ELR (cell line): ENCODE results near the gene MAP1S.
A peak's percentile ranks its signal among the peaks of the same experiment; 100 is the strongest.

ENCODE experiments used
- DNase-seq: peaks from one replicate; pipeline ENCODE4 v3.0.0-alpha.2; 2015; ENCODE audit warnings: low read depth

Gene MAP1S, protein sequence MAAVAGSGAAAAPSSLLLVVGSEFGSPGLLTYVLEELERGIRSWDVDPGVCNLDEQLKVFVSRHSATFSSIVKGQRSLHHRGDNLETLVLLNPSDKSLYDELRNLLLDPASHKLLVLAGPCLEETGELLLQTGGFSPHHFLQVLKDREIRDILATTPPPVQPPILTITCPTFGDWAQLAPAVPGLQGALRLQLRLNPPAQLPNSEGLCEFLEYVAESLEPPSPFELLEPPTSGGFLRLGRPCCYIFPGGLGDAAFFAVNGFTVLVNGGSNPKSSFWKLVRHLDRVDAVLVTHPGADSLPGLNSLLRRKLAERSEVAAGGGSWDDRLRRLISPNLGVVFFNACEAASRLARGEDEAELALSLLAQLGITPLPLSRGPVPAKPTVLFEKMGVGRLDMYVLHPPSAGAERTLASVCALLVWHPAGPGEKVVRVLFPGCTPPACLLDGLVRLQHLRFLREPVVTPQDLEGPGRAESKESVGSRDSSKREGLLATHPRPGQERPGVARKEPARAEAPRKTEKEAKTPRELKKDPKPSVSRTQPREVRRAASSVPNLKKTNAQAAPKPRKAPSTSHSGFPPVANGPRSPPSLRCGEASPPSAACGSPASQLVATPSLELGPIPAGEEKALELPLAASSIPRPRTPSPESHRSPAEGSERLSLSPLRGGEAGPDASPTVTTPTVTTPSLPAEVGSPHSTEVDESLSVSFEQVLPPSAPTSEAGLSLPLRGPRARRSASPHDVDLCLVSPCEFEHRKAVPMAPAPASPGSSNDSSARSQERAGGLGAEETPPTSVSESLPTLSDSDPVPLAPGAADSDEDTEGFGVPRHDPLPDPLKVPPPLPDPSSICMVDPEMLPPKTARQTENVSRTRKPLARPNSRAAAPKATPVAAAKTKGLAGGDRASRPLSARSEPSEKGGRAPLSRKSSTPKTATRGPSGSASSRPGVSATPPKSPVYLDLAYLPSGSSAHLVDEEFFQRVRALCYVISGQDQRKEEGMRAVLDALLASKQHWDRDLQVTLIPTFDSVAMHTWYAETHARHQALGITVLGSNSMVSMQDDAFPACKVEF

DNA sequence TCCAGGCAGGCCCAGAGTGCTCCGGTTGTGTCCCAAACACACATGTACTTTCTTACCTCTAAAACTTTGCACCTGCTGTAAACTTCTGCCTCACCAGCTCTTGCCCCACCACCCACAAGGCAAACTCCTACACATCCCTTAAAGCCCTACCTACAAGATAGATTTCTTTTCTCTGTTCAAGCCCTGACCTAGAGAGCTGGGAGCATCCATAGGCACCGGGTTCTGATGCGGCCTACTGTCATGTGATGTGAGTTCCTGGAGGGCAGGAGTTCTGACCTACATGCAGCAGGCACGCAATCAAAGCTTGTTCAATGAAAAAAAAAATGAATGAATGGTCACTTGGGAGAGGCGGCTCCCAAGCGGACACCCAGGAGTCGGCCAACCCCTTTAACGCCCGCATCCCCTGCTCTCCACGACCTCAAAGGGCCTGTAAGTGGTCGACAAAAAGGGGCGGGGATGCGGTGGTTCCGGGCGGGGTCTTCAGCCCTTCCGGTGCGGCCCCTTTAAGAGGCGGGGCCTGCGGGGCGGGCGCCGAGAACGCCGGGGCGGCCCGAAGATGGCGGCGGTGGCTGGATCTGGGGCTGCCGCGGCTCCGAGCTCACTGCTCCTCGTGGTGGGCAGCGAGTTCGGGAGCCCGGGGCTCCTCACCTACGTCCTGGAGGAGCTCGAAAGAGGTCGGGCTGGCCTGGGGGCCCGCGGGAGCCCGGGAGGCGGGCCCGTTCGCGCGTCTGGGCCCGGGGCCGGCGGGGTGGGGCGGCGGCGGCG lies at the start of gene MAP1S:
TSS of gene MAP1S (plus strand) at position 534 of the 765 bp plus-strand sequence. CDS start at position 557, 23 bp downstream.
- peak; percentile 60 for DNase-seq

DNA sequence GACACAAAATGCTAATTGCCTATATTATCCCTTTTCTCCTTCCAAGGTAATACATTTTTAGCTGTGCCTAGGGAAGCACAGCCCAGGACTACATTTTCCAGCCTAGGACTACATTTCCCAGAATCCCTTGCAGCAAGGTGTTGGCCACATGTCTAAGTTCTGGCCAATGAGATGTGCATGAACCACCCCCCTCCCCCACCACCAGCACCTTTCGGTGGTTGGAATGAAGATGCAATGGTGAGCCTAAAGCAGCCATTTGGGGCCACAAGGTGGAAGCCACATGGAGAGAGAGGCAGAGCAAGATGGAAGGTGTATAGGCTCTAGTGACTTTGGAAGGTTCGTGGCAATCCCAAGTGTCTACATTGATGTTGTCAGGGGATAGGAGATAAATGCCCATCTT lies 47.4 kb upstream of the MAP1S start:
- DNase-seq: peak; percentile 68

DNA sequence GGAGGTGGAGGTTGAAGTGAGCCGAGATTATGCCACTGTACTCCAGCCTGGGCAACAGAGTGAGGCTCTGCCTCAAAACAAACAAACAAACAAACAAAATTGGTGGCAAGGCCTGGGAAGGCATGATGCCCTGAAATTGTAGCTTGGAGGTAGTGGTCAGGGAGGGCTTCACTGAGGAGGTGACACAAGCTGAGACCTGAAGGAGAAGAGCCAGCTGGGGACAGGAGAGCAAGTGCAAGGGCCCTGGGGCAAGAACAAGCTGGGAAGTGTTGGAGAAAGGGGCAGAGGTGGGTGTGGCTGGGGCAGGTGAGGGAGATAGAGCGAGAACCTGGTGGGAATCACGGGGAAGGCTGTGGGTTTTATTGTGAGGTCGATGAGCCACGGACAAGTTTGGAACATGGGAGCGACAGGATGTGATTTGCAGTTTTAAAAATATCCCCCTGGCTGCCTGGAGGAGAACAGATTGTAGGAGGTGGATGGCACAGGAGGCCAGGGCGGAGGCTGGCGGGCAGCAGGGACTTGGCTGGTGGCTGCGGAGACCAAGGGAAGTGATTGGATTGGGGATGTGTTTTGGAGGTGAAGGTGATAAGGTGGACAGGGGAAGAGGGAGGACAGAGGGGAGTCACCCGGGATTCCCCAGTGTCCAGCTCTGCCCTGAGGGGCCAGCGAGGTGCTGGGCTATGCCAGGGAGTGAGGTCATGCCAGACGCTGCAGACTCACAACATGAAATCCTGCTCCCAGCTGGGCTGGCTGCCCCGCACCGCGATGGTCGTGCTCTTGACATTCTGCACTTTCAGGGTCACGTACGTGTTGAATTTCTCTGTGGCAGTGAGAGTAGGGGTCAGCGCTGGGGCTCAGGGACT lies 45.1 kb upstream of the MAP1S start:
- no peak for DNase-seq

DNA sequence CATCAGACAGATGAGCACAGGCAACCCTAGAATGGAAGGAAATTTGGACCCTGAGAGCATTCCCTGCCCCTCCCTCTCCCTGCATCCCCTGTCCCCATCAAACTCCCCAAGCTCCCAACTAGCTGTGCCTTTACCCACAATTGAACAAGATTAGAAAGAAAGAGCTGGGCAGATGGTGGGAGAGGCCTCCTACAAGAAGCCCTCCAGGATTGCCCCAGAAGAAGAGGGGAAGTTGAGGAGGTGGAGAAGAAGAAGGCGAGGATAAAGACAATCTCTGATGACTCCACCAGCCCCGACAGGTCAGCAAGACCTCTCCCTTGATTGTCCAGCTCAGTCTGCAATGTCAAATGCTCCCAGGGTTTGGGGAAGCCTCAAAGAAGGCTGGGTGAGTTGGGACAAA lies 43.0 kb upstream of the MAP1S start:
- DNase-seq: no peak

DNA sequence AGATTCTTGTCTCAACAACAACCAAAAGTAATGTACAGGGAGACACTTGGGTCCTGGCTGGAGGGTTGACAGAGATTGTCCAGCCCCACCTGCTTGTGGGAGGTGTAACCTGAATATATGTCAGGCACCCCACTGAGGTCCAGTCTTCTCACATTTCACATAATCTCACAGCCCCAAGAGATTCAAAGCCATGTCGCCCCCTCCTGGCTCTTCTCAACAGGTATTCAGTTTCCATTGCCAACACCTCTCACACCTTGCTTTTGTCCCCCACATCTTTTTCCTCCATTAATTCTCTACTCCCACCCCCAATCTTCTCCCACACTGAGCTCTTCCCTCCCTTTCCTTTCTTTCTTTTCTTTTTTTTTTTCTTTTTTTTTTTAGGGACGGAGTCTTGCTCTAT lies 42.3 kb upstream of the MAP1S start:
- no peak for DNase-seq

DNA sequence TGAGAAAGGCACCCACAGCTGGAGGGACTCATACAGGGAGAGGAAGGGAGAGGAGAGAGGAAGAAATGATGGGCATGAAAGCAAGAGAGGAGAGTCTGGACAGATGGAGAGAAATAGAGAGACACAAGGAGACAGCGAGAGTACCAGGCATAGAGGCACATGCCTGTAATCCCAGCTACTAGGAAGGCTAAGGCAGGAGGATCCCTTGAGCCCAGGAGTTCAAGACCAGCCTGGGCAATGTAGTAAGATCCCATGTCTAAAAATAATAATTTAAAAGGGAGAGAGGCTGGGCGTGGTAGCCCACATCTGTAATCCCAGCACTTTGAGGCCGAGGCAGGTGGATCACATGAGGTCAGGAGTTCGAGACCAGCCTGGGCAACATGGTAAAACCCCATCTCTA lies 40.4 kb upstream of the MAP1S start:
- DNase-seq: no peak

DNA sequence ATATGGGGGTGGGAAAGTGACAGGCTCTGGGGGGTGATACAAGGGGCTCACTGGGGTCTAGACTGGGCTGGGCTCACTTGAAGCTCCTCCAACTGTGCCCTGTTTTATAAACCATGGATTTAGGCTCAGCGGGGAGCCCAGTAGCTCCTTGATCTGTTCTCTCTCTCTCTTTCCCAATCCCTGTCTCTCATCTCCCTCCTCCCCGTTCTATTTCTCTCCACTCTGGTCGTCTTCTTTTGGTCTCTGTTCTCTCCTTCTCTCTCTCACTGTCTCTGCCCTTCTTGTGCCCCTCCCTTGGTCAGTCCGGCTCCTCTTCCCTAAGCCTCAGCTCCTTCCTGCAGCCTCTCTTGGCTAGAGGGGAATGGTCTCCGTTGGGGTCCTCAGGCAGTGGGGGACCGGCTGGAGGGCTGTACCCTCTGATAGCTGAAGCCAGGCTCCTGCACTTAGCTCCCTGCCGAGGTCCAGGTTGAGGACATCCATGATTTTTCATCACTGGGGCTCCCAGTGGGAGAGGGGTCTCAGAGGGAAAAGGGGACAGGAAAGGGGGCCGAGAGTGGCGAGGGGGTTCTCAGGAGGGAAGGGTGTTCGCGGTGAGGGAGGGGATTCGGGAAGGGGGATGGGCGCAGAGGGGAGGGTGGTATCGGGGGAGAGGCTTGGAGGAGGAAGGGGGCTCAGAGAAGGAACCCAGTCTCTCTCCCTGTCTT lies 39.6 kb upstream of the MAP1S start:
- no peak for DNase-seq

DNA sequence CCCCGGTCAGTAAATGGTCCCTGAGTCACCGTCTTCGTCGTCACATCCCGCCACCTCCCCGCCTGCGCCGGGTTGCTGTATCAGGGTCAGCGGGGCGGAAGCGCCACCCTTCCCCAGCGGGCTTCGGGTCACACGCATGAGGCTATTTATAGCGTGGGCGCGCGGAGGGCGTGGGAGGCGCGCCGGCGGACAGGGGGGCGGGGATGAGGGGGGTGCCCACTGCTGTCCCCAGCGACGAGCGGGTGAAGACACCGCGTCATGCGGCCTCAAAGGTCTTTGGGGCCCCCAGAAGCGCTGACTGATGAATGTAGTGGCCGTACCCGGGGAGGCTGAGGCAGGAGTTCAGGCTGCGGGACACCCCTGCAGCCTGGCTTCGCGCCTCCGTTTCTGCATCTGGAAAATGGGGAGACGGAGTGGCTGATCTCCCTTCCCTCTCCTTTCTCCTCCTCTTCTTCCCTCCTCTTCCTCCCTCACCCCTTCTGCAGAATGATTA lies 39.0 kb upstream of the MAP1S start:
- DNase-seq: peak; percentile 77

DNA sequence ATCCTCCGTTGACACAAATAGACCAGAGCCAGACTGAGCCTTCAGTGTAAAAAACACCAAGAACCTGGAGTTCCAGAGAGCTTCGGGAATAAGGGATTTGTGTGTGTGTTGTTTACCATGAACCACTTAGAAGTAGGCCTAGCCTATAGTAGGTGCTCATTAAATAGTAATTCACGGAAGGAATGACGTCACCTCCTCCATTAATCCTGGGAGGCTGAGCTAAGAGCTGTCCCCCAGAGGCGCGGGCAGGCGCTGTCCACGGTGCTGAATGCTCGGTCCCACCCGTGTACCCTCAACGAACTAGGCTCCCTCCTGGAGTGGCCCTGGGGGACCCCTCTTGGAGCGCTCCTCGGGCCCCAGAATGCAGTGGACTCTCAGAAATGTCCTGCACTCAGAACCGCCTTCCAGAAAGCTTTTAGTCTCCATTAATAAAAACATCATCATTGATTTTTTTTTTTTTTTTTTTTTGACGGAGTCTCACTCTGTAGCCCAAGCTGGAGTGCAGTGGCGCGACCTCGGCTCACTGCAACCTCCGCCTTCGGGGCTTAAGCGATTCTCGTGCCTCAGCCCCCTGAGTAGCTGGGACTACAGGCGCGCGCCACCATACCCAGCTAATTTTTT lies 37.7 kb upstream of the MAP1S start:
- peak; percentile 71 for DNase-seq

DNA sequence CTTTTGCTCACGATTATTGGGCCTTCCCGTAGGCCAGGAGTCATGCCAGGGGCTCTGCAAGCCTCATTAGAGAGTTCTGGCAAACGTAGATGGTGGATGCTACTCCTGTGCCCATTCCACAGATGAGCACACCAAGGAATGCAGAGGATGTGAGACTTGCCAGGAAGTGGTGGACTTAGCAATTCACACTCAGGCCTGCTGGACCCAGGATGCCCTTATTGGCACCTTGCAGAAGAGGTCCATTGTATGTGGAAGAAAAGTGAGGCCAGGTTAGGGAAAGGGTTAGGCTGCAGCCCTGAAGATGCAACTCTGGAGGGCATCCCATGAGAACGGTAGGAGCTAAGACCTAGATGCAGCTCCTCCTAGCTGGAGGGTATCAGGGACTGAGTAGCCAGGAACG lies 37.0 kb upstream of the MAP1S start:
- DNase-seq: no peak

DNA sequence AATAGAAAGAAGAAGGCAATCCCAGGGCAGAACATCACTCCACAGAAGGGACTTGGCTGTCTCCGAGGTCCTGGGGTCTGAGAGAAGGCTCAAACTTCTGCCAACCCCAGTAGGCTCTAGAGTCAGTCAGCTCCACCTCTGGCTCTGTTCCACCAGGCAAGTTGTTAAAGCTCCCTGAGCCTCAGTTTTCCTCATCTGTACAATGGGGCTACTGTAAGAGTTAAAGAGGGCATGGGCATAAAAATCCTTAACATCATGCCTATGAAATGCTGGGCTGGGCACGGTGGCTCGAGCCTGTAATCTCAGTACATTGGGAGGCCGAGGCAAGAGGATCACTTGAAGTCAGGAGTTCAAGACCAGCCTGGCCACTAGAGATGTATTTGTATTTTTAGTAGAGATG lies 36.2 kb upstream of the MAP1S start:
- no peak for DNase-seq

DNA sequence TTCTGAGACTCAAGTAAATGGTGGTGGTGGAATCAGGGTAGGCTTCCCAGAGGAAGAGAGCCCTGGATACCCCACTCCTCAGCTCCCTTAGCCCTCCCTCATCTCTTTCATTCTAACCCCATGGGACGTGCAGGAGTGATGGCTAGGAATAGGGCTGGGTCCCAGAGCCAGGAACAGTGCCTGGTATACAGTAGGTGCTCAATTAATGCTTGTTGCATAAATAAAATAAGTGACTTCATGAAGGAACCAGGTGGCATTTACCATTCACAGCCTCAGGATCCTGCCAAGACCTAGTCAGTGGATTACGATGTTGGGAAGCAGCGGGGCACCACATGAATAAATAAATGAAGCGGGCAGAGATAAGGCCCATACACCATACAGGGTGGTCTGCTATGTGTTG lies 35.0 kb upstream of the MAP1S start:
- no peak for DNase-seq

DNA sequence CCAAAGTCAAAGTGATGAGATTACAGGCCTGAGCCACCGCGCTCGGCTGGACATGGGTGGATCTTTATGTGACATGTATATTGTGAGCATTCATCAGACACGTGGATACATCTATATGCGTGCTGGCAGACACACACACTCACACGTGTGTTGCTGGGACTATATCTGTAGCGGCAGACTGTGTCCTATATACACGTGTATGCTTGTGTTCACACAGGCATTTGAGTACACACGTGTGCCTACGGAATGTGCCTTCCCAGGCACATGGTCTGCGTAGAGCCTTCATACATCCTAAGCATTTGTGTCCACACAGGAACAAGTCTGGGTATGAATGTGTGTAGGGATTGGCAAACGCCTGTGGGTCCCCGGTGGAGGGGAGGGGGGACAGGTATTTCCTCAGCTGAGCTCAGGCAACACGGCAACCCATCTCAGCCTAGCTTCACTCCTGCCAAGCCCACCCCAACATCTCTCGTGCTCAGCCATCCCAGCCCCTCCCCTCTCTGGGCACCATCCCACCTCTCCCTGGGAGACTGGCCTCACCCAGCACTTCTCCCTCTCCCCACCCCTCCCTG lies 33.7 kb upstream of the MAP1S start:
- no peak for DNase-seq

DNA sequence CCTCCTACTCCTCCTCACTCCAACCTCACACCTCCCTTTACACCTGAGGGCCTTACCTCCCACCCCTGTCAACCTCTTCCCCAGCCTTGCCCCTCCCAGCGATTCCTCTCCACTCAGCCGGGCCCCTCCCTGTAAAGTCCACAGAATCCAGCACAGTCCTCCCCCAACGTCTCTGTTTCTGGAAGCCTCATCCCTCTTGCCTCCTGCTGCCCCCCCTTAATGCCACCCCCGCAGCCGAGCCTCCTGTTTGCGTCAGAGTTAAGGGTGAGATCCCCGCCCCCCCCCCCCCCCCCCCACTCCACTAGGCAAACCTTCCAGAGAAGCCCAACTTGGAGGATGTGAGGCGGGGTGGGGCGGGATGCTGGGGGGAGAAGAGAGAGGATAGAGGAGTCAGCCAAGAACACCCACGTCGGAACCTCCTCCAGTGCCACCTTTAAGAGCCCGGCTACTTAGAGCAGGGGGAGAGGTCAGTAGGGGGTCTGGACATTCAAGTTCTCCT lies 33.2 kb upstream of the MAP1S start:
- DNase-seq: no peak

DNA sequence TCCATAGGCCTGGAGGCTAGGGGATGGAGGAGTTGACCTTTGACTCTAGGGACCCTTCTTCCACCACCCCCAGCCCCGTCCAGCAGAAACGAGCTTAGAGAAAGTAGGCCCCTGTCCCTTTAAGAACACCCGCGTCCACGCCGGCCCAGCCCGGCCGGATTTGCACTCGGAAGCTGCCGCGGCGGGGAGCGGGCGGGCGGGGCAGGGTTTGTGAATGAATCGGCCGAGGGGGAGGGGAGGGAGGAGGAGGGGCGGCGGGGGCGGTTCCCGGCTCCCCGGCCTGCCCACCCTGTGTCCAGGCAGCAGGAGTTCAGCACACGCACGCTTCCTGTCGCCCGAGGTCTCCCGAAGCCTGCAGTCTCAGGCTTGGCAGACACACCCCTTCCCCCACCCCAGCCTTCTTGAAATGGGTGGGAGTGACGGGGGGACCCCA lies 32.7 kb upstream of the MAP1S start:
- DNase-seq: peak; percentile 28

DNA sequence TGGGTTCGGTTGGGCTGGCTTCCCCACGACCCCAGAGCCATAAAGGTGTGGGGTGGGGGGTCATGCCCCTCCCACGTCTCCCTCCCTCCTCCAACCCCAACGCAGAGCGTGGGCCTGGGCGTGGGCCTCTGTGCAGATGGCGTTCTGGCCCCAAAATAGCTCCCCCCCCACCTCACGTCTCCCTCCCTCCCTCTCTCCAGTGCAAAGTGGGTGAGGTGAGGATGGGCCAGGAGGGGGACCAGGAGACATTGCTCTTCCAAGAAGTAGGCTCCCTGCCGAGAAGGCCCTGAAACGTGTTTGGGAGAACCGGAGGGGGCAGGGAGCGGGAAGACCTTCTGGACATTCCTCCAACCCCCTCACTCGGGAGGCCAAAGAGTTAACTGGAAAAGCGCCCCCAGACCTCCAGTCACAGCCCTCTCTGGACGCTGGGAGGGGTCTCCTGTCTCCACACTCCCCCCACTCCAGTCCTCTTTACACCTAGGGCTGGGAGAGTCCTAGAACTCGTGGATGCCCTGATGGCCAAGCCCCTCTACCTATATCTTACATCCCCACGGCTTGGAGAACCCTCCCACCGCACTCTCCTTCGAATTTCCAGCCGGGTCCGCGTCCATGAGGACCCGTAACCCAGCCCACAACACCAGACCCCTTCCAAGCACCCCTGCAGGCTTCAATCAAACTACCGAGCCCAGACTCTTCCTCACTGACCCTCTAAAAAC lies 32.0 kb upstream of the MAP1S start:
- no peak for DNase-seq

DNA sequence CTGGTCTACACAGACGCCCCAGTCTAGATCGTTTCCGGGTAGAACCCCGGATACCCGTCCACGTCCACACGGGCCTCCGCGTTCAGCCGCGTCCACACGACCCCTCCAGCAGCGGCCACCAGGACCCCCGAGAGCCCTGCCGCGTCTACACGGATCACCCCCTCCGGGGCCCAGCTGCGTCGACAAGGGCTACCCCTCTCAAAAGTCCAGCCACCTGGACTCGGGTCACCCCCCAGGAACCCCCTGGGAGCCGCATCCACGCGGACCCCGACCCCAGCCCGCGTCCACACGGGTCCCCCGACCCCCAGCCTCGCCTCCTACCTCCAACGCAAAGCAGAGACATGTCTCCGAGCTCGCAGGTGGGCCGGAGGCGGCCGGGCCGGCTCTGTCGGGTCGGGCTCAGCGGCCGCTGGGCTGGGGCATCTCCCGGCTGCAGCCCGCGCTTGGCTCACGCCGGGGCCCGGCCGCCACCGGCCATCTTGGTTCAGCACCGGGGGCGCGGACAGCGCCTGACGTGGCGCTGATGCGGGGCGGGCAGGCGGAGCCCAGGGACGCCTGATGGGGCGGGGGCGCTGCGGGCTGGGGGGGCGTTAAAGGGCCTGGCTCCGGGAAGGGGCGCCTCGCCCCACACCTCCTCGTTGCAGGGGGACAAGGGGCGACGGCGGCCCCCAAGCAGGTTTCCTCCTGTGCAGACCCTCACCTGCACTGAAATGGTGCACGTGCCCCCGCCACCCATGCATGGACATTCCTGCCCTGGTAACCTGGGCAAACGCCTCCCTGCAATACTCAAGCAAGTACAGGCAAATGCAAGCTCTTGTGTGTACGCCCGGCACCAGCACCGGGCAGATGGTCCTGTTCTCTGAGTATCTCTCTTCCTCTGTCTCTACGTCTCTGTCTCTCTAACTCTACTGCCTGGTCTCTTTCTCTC lies 31.2 kb upstream of the MAP1S start, which contains the start of gene UNC13A:
TSS of gene UNC13A (minus strand) at position 498 of the 928 bp plus-strand sequence. CDS start at position 343, 155 bp downstream.
- peak; percentile 56 for DNase-seq
